NCI-H2171 (cell line): ENCODE measurements around the gene BICRA.
"Not testable (repeated sequence)": the region's sequence is repeated elsewhere in the genome, so short reads cannot be mapped to it uniquely, and the experiment has no call there.

Experiments used
- DNase-seq: peaks from one replicate; lab custom pipeline; 2025; lab: John Stamatoyannopoulos, UW

The BICRA gene

DNA sequence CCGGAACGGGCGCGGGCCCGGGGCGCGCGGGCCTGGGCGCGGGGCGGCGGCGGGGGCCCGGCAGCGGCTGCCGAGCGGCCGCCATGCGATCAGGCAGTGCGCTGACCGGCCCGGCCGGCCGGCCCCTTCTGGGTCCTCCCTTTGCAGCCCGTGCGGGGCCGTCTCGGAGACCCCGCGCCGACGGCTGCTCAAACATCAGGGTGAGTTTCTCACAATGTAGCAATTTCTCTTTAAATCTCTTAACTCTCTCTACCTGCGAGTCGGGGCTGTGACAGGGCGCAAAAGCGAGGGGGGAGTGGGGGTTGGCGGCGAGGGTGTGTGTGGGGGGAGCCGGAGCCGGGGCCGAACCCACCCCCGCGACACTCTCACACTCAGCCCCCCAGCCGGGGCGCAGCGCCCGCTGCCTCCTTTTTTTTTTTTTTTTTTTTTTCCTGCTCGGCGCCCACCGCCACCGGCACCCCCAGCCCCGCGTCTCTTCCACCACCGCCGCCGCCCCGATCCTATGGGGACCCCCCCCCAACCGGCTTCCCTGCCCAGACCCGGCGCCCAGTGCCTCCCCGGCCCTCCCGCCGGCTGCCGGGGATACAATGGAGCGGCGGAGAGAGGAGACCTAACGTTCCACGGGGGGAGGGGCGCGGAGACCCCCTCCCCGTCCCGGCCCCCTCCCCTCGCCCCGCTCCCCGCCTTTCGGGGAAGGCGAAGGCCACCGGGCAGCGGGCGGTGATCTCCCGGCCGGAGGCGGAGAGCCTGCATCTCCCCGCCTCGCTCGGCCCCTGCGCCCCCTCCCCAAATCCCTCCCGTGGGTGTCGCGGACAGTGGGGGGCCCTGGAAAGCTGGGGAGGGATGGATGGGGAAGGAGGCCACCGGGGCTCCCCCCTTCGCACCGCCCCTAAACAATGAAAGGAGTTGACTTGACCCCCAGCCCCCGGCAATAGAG is at the start of gene BICRA:
TSS of gene BICRA (plus strand) at position 166 of the 937 bp plus-strand sequence. CDS start 64,441 bp downstream, outside the sequence.
- peak; percentile 79 for DNase-seq

DNA sequence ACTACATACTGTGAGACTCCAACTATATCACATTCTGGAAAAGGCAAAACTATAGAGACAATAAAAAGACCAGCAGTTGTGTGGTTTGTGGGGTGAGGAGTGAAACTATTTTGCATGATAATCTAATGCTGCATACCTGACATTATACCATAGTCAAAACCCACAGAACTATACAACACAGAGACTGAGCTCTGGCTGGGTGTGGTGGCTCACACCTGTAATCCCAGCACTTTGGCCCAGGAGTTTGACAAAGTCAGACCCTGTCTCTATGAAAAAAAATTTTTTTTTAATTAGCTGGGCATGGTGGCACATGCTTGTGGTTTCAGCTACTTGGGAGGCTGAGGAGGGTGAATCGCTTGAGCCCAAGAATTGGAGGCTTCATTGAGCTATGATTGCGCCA is 47.9 kb upstream of the BICRA start:
- no peak for DNase-seq

DNA sequence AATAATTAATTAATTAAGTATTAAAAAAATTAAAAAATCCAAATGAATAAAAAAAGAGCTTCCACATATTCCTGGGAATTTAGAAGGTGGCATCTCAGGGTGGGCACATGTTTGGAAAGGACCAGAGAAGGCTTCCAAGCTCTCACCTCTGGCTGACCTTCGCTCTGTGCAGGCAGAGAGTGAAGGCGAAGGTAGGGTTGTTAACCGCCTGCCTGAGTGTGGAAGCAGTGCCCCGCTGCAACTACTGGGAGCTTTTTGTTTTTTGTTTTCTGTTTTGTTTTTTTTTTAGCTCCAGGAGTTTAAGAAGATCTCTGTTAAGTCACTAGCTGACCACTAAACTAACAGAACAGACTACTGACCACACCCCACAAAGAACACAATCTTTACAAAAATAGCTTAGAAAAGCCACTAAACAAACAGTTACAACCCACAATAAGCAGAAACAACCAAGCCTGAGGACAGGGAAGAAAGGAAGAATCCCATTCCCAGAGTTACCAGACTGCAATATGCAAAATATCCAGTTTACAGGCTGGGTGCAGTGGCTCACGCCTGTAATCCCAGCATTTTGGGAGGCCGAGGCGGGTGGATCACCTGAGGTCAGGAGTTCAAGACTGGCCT is 47.4 kb upstream of the BICRA start:
- no peak for DNase-seq

DNA sequence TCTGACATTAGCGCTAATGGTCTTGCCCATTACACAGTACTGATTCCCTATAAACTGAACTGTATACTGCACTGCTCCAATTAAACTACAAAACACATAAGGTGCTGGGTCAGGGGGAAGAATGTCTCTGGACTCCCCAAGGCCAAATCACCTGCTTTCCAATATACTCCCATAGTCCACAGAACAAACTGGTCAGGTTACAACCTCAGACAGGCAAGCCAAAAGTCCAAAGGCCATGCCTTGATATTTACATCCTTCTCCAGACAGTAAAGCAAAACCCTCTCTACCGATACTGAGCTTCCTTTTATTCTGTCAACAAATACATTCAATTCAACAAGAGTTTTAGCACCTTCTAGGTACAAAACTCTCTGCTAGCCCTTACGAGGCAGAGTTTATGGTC is 44.9 kb upstream of the BICRA start:
- no peak for DNase-seq

DNA sequence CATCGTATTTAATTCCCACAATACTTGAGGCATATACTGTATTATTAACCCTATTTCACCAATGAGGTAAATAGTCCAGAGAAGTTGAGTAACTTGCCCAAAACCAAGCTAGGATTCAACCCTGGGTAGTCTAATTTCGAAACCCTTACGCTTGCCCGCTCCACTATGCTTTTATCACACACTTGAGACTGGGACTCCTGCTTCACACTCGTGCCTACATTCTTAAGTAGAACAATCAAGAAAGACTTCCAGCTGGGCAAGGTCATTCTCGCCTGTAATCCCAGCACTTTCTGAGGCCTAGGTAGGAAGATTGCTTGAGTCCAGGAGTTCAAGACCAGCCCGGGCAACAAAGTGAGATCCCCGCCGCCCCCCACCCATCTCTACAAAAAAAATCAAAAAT is 39.6 kb upstream of the BICRA start:
- DNase-seq, result no peak

DNA sequence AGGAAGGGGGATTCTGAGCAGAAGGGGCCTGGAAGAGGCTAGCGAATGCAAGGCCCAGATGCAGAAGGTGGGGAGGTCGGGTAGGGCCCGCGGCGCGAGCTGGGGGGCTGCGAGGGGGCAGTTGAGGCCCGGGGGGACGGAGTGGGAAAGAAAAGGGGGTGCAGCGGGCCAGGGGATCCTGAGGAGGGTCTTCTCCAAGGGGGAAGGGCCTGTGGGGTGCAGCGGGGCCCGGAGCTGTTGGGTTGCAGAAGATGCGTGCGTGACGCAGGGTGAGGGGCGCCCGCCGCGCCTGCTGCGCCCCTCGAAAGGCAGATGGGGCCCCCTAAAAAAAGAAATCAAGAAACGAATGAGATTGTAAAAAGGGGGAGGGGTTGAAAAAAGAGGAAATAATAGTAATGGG is 36.3 kb upstream of the BICRA start:
- no peak for DNase-seq

DNA sequence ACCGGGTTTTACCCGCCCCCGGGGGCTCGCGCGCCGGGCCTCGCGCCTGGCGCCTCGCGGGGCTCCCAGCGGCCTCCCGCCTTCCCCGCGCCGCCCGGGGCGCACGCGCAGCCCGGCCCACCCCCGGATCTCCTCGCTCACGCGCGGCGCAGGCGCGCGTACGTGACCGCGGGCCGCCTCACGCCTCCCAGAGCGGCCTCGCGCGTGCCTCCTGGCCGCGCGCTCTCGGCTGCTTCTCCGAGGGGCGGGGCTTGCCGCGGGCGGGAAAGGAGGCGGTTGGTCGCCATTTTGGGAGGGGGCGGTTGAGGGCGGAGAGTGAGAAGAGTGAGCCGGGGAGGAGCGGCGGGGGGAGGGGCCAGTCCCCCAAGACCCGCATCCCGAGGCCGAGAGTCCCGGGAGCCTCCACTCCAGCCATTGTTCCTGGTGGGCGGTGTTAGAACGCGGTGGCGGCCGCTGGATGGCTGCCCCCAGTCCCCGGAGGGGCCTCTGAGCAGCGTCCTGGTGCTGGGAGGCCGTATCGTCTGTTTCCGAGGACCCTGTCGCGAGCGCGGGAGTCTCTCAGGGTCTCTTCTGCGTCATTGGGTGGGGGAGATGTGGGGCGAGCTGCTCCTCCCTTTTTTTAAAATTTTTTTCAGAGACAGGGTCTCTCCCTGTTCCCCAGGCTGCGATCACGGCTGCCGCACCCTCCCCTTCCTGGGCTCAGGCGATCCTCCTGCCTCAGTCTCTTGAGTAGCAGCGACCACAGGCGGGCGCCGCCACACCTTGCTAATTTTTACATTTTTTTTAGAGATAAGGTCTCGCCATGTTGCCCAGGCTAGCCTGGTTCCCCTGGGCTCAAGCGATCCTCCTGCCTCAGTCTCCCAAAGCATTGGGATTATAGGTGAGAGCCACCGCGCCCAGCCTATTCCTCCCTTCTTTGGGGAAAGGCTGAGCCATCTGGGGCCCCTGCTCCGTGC is 35.6 kb upstream of the BICRA start, which contains the start of gene ZNF541:
TSS of gene ZNF541 (minus strand) at position 78 of the 956 bp plus-strand sequence. CDS start 17,292 bp downstream, outside the sequence.
- no peak for DNase-seq

DNA sequence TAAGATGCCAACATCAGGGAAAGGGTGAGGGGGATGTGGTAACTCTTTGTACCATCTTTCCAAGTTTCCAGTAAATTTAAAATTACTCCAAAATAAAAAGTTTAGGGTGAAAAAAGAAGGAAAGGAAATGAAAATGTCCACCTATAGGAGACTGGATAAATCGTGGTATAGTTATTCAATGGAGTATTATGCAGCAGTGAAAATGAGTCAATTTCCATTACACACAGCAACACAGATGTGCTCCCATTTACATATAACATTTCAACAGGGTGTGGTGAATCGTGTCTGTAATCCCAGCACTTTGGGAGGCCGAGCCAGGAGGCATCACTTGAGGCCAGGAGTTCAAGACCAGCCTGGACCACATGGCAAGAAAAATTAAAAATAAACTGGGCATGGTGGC is 28.5 kb upstream of the BICRA start:
- DNase-seq, result no peak

DNA sequence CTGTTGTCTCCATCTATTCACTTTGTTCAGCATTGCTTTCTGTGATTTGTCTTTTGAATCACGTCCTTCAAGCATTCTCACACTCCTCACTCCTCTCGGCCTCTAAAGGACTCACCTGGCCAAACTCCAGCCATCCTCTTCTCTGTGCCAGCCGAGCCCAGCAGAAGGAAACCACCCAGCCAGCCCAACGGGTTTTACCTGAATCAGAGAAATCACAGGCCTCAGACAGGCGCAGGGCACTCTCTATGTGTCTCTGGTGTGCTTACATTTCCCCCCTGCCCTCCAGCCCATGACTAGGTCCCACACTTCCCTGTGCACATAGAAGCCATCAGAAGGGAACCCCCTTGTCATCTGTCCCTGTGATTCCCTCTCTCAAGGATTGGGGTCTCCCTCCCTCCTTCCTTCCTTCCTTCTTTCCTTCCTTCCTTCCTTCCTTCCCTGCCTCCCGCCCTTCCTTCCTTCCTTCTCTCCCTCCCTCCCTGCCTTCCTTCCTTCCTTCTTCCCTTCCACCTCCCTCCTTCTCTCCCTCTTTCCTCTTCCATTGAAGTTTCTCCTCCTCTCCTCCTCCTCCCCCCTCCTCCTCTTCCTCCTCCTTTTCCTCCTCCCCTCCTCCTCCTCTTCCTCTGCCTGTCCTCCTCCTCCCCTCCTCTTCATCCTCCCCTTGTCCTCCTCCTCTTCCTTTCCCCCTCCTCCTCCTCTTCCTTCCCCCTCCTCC is 27.2 kb upstream of the BICRA start:
- no peak for DNase-seq

DNA sequence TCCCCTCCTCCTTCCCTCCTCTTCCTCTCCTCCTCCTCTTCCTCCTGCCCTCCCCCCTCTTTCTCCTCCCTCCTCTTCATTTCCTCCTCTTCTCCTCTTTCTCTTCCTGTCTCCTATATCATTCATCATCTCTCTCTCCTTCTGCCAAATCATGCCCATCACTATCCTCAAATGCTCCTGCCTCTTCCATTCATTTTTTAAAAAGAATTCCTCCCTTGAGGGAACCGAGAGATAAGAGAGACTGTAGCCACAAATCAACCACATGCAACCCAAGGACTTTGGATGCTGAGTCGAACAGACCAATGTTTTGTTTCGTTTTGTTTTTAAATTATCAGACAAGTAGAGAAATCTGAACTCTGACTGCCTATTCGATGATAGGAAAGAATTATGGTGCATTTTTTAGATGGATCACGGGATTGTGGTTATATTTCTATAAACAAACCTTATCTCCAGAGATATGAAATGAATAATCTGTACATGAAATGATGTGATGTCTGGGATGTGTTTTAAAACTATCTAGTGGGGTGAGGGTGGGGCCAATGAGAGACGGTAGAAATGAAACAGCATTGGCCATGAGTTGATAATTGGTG is 26.5 kb upstream of the BICRA start:
- DNase-seq, result no peak

DNA sequence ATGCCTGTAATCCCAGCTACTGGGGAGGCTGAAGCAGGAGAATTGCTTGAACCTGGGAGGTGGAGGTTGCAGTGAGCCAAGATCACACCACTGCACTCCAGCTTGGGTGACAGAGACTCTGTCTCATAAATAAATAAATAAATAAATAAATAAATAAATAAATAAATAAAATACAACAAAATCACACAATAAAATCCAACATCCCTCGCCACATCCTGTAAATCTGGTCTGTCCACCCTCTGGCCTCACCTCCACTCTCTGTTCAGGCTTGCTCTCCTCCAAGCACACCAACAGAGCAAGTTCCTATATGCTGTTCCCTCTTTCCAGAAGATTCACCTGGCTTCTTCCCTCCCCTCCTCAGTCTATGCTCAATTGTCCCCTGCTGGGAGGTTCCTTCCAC is 25.8 kb upstream of the BICRA start:
- DNase-seq, result not testable (repeated sequence)

DNA sequence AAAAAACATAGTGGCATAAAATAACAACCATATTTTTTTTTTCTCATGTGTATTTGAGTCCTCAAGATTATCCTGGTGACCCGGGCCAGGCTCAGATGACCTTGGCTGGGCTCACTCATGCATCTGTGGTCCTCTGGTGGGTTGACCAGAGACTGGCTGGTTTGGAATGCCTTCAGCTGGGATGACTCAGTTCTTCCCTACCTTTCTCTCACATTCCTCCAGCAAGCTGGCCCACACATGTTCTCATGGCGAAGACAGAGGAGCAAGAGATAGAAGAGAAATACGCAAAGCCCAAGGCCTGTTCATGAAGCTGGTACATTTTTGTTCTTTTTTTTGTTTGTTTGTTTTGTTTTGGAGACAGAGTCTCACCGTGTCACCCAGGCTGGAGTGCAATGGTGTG is 21.6 kb upstream of the BICRA start:
- no peak for DNase-seq

DNA sequence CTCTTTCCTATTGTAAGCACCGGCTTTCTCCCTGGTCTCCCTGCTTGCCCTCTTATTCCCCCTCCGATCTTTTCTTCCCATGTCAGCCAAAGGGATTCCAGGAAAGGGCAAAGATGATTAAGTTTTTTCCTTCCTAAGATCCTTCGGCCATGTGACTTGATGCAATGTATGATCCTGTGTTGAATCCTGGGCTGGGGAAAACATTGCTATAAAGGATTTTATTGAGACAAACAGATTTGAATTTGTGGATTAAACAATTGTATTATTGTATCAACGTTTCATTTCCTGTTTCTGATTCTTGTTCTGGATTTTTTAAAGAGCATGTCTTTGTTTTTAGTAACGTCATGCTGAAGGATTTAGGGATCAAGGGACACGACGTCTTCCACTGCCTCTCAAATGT is 19.1 kb upstream of the BICRA start:
- DNase-seq, result no peak

DNA sequence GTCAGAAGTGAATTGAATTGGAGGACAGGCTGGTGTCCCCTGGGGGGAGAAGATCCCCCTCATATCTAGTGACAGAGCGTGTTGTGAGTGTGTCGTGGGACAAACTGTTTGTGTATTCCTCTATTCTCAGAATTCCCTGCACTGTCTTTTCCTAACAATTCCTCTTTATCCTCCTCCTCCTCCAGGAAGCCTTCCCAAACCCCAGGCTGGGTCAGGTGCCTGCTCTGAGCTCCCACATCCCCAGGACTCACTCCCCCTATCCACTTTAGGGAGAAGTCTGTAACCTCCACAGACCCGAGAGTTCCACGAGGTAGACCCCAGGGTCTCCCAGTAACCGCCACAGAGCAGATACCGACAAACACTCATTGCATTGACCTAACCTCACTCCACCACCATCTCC is 15.1 kb upstream of the BICRA start:
- DNase-seq, result no peak

DNA sequence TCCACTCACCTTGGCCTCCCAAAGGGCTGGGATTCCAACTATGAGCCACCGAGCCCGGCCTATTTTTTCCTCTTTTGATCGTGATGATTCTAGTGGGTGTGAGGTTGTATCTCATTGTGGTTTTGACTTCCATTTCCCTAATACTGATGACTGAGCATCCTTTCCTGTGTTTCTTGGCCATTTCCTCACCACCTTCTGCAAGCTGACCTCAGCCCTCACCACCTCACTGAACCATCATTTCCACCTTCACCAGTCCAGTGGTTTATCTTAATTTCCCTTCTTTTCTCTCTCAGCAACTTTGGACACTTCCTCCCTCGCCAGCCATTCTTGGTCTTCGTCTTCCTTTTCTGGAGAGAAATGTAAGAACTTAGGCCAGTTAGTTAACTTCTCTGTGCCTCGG is 13.0 kb upstream of the BICRA start:
- no peak for DNase-seq

DNA sequence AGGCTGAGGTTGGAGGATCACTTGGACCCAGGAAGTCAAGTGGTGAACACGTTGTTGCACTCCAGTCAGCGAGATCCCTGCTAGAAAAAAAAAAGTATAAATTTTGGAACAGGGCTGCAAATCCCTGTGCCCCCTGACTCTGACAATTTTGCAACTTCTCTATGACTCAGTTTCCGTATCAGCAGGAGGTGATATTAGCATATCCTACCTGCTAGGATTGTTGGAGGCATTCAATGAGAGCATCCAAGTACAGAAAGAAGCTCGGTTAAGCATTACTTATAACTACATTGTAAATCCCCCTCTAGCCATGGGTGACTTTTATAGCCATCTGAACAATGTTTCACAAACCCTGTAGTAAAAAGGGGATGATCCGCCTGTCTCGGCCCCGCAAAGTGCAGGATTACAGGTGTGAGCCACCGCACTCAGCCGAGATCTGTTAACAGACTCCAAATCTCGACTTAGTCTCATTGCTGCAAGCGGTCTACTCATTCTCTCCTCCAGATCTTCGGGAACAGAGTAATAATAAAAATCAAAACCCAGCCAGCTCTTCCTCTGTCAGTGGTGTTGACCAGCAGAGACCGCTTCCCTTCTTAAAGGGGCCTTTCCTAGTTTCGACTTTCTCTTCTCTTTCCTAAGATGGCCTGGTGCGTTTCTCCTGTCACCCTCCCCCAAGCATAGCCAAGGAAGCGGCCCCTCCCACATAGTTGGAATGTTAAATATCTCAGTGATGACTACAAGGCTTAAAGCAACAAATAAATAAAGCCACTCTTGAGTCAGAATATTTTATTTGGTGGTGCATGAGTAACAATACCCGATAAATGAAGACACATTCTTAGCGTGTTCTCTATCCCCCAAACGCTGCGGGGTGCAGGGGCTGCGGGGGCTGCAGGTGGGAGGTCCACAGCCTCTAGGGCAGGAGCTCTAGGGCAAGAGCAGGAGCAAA is 10.3 kb upstream of the BICRA start:
- DNase-seq, result no peak

DNA sequence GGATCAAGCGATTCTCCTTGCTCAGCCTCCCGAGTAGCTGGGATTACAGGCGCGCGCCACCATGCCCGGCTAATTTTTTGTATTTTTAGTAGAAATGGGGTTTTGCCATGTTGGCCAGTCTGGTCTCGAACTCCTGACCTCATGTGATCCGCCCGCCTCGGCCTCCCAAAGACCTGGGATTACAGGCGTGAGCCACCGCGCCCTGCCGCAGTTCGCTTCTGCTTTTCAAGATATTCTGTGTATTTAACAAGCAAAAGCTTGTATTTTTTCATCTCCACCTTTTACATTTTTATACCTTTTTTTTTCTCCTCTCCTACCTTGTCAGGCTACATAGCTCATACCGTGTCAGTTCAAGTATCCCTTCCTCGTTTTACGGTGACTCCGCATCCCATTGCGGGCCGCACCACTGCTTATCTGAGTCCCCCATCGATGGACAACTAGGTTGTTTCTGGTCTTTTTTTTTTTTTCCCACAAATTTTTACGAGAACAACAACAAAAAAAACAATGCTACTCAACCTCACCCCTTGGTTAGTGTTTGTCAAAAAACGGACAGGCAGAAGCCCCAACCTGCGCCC is 9.2 kb upstream of the BICRA start:
- DNase-seq, result not testable (repeated sequence)

DNA sequence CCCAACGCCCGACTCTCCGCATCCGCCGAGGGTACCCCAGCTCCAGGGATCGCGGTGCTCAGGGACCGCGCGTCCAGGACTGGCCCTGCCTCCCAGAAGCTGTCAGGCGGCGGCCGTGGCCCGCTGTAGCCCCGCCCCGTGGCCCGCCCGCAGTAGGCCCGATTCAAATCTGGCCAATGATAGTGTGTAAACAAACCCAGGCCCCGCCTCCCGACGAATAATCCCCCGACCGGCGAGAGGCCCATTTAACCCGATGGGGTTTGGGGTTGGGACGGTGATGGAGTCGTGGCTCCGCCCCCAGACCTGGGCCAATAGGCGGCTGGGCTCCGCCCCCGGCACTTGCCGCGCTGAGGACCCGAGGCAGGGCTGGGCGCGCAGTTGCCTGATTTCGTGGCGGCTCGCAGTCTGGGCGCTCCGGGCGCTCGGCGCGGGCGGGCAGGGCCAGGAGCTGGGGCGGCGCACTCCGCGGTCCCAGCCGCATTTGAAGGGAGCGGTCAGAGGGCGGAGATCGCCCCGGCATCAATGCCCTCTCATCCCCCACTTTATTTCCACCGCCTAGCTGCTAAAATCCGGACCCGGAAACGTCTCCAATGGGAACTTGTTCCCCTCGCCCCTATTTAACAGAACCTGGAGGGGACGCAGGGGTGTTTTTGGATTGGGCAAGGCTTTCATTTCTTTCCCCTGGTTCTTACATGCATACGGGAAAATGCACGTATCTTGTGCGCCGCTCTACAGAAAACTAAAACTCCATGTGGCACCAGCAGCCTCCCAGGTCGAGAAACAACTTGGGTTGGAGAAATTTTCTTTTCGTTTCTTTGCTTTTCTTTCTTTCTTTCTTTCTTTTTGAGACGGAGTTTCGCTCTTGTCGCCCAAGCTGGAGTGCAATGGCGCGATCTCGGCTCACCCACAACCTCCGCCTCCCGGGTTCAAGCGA is 8.4 kb upstream of the BICRA start:
- DNase-seq, result peak; percentile 99
